Vagina (tissue), 2 donors: ENCODE measurements around the gene CCT8.

Experiments used
- CTCF ChIP-seq, 3 experiments: fragments of 450-650 bp in 2 of 3; fragments of 200-600 bp in 1 of 3; sonication (generic) in 1 of 3; IDR thresholded peaks; one replicate each; pipeline ENCODE4 v1.5.1; 2017 to 2019; ENCODE audit warnings: antibody characterized with exemption in 3 of 3, mild to moderate bottlenecking in 2 of 3, moderate library complexity in 2 of 3
- POLR2A ChIP-seq, 2 donors: fragments of 450-650 bp; IDR thresholded peaks; one replicate each; pipeline ENCODE4 v1.6.1; 2017; ENCODE audit warnings: antibody characterized with exemption in 2 of 2, mild to moderate bottlenecking in 2 of 2, moderate library complexity in 2 of 2

GRCh38 chr21:29053011-29053553 is 20.4 kb downstream of the CCT8 start:
- TF ChIP-seq CTCF (IDR thresholded peaks at IDR 0.05) (no peak), POLR2A (IDR thresholded peaks at IDR 0.05) (no peak)
